ENCODE data around the gene IL10. TPM values are rescaled to one million over a fixed set of nuclear protein-coding genes. Genes with fewer than 3 reads are reported as not detected.

The IL10 gene
- polyA plus RNA-seq, 1 of the 3 experiments (the other 2 are of a cell fraction) = not detected

DNA sequence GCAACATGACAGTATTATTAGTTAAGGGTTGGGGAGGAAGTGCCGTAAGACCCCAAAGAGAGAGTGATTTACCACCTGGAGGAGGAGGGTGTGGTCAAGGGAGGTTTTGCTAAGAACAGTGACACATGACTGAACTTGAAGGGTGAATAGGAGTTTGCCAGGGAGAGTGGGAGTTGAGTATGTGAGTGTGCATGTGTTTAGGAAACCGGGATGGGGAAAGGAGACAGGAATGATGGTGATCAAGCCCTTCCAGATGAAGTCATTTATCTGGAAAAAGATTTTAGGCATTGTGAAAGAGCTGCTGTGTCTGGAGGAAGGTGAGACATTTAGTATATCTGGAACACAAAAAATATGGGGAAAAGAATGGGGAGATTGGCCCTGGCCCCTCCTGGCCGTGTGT is 28.1 kb upstream of the IL10 start:
- DNase-seq = no peak
- H3K79me2 ChIP-seq (ENCODE audit: insufficient read depth) = no peaks in the 10 kb centered on the region
- ChIA-PET CTCF (no interaction called here), POLR2A (no interaction called here)
- peaks cover 0 to 22% of the 10 kb centered on the region in 2 experiments; a peak in 2 of 4 replicates for H3K4me1 ChIP-seq (ENCODE audit: control insufficient read depth in 1 of 2, insufficient read depth in 2 of 2, low read depth in 1 of 2, low read length in 1 of 2)
- no peaks in the 10 kb centered on the region for H3F3A ChIP-seq (replicated peaks; ENCODE audit: insufficient read depth)
- H3K36me3 ChIP-seq (replicated peaks in 1 of 2; ENCODE audit: control insufficient read depth in 1 of 2, insufficient read depth in 2 of 2, low read length in 1 of 2) = no peaks in the 10 kb centered on the region
- H3K4me3 ChIP-seq (ENCODE audit: low read depth in 2 of 2, low read length in 1 of 2) = no peak overlapping the region
- no peak overlapping the region for H3K27ac ChIP-seq (ENCODE audit: low read depth in 2 of 2, low read length in 1 of 2)
- no peak overlapping the region for H3K4me2 ChIP-seq
- H4K20me1 ChIP-seq (ENCODE audit: insufficient read depth) = no peaks in the 10 kb centered on the region
- H3K9ac ChIP-seq = no peak overlapping the region
- no peaks in the 10 kb centered on the region for H3K9me3 ChIP-seq
- 48% methylated on average over 3 of the region's 3 CpGs for WGBS (ENCODE audit: low lambda C conversion rate)
- H3K9me2 ChIP-seq = no peaks in the 10 kb centered on the region
- TF ChIP-seq ELF1 (IDR thresholded peaks at IDR 0.05) = no peak
- no peak for TF ChIP-seq CHD2 (IDR thresholded peaks at IDR 0.05; ENCODE audit: low read length, partially characterized antibody)
- no peak for TF ChIP-seq FOXJ3 (CRISPR knock-in tag; IDR thresholded peaks at IDR 0.05)
- TF ChIP-seq SIN3A (IDR thresholded peaks at IDR 0.05; ENCODE audit: borderline replicate concordance, low read depth, low read length) = no peak
- no peak for TF ChIP-seq TCF12 (IDR thresholded peaks at IDR 0.05)
- no peak for TF ChIP-seq CTCF (IDR thresholded peaks at IDR 0.05)
- TF ChIP-seq USF2 (IDR thresholded peaks at IDR 0.05; ENCODE audit: borderline replicate concordance, low read depth, low read length) = no peak
- TF ChIP-seq NRF1 (IDR thresholded peaks at IDR 0.05; ENCODE audit: low read depth, low read length) = no peak
- TF ChIP-seq IRF3 (IDR thresholded peaks at IDR 0.05; ENCODE audit: low read depth, low read length) = no peak
- TF ChIP-seq, protein P1, sequence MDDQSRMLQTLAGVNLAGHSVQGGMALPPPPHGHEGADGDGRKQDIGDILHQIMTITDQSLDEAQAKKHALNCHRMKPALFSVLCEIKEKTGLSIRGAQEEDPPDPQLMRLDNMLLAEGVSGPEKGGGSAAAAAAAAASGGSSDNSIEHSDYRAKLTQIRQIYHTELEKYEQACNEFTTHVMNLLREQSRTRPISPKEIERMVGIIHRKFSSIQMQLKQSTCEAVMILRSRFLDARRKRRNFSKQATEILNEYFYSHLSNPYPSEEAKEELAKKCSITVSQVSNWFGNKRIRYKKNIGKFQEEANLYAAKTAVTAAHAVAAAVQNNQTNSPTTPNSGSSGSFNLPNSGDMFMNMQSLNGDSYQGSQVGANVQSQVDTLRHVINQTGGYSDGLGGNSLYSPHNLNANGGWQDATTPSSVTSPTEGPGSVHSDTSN (IDR thresholded peaks at IDR 0.05) = no peak
- no peak for TF ChIP-seq TEAD4 (IDR thresholded peaks at IDR 0.05; ENCODE audit: borderline replicate concordance, insufficient read depth)
- TF ChIP-seq GATA2 (CRISPR knock-in tag; IDR thresholded peaks at IDR 0.05) = no peak
- TF ChIP-seq NFIC (IDR thresholded peaks at IDR 0.05; ENCODE audit: borderline replicate concordance) = no peak
- no peak for TF ChIP-seq MEF2A (IDR thresholded peaks at IDR 0.05; ENCODE audit: borderline replicate concordance, low read depth)
- peaks cover 17% of the 10 kb centered on the region; the same call in 1 of the 2 replicates for H3K27me3 ChIP-seq (ENCODE audit: insufficient read depth)
- no peak overlapping the region for H2AFZ ChIP-seq (ENCODE audit: low read depth)
